HG03025 (cell line): ENCODE measurements around the gene PSMG1.
"Not testable (repeated sequence)": the region's sequence is repeated elsewhere in the genome, so short reads cannot be mapped to it uniquely, and the experiment has no call there.

ENCODE experiments used
- ATAC-seq: cut with Tn5 transposase; IDR thresholded peaks from one replicate; pipeline ENCODE4 v1.9.1; 2021; ENCODE audit warnings: mild to moderate bottlenecking, moderate library complexity; ENCODE audit not compliant: unreplicated experiment, low FRiP score

Gene PSMG1

GRCh38 chr21:39161064-39161463 lies 22.2 kb downstream of the PSMG1 start:
- no peak for ATAC-seq

GRCh38 chr21:39159342-39160063 lies 23.7 kb downstream of the PSMG1 start:
- no peak for ATAC-seq

- ATAC-seq: not testable (repeated sequence)
Observed at GRCh38 chr21:39157241-39157640, 26.0 kb downstream of the PSMG1 start.

- no peak for ATAC-seq
Observed at GRCh38 chr21:39156024-39156423, 27.2 kb downstream of the PSMG1 start.

GRCh38 chr21:39155578-39155977 lies 27.7 kb downstream of the PSMG1 start:
- no peak for ATAC-seq

GRCh38 chr21:39153842-39154241 lies 29.4 kb downstream of the PSMG1 start:
- ATAC-seq: no peak

GRCh38 chr21:39153373-39153772 lies 29.9 kb downstream of the PSMG1 start:
- ATAC-seq: no peak

- ATAC-seq: no peak
Observed at GRCh38 chr21:39152271-39152670, 31.0 kb downstream of the PSMG1 start.

GRCh38 chr21:39150877-39151276 lies 32.4 kb downstream of the PSMG1 start:
- no peak for ATAC-seq

- ATAC-seq: no peak
Observed at GRCh38 chr21:39150316-39150715, 32.9 kb downstream of the PSMG1 start.

- no peak for ATAC-seq
Observed at GRCh38 chr21:39149882-39150281, 33.4 kb downstream of the PSMG1 start.

GRCh38 chr21:39148975-39149374 lies 34.3 kb downstream of the PSMG1 start:
- no peak for ATAC-seq

- ATAC-seq: no peak
Observed at GRCh38 chr21:39144191-39144590, 39.1 kb downstream of the PSMG1 start.

GRCh38 chr21:39142972-39143371 lies 40.3 kb downstream of the PSMG1 start:
- ATAC-seq: no peak

- ATAC-seq: no peak
Observed at GRCh38 chr21:39141502-39141901, 41.7 kb downstream of the PSMG1 start.

- ATAC-seq: no peak
Observed at GRCh38 chr21:39137248-39138178, 45.7 kb downstream of the PSMG1 start.

GRCh38 chr21:39136711-39137110 lies 46.5 kb downstream of the PSMG1 start:
- ATAC-seq: no peak

- not testable (repeated sequence) for ATAC-seq
Observed at GRCh38 chr21:39136138-39136537, 47.1 kb downstream of the PSMG1 start.

GRCh38 chr21:39134288-39134810 lies 48.9 kb downstream of the PSMG1 start:
- ATAC-seq: no peak

- no peak for ATAC-seq
Observed at GRCh38 chr21:39132248-39132647, 51.0 kb downstream of the PSMG1 start.

GRCh38 chr21:39131791-39132190 lies 51.5 kb downstream of the PSMG1 start:
- no peak for ATAC-seq
